WI38 (cell line): Measurements from ENCODE around the gene LRTM1.

Experiments
- H3K4me3 ChIP-seq: 2 replicates; pipeline ENCODE4 v1.5.1; 2011; ENCODE audit warnings: low read depth, mild to moderate bottlenecking, control low read depth, low read length
- TF ChIP-seq, protein P1 (sequence below): IDR thresholded peaks from 2 replicates; pipeline ENCODE4 v1.5.1; 2012; ENCODE audit warnings: low read depth, mild to moderate bottlenecking, control low read depth, low read length

LRTM1 gene

DNA sequence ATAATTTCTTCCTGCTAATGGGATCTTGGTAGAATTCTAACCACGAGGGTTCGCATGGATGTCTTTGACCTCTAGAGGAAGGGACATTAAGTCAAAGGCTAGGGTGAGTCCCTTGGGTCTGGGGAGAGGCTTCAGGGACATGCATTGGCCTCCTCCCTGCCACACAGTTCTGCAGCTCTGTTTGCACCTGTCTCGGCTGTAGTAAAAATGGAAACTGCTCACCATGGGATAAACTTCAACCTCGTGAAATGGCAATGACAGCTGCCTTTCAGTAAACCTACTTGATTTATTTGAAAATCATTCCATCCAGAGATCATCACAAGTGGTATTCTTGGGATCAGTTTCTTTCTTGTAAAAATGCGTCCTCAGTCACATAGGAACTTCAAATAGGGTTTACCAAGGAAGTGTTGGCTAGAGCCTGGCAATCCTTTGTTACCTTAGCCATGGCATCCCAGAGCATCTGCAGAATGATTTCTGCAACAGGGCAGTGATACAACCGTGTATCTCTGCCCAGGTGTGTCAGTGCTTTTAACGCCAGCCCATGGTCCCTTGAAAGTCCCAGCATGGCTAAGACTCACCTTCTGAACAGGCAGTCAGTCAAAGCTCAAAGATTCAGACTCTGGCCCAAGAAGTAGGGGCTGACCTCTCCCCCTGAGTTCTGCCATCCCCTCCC lies 14.0 kb upstream of the LRTM1 start:
- H3K4me3 ChIP-seq = no peak overlapping the region
- TF ChIP-seq, protein P1, sequence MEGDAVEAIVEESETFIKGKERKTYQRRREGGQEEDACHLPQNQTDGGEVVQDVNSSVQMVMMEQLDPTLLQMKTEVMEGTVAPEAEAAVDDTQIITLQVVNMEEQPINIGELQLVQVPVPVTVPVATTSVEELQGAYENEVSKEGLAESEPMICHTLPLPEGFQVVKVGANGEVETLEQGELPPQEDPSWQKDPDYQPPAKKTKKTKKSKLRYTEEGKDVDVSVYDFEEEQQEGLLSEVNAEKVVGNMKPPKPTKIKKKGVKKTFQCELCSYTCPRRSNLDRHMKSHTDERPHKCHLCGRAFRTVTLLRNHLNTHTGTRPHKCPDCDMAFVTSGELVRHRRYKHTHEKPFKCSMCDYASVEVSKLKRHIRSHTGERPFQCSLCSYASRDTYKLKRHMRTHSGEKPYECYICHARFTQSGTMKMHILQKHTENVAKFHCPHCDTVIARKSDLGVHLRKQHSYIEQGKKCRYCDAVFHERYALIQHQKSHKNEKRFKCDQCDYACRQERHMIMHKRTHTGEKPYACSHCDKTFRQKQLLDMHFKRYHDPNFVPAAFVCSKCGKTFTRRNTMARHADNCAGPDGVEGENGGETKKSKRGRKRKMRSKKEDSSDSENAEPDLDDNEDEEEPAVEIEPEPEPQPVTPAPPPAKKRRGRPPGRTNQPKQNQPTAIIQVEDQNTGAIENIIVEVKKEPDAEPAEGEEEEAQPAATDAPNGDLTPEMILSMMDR = no peak

DNA sequence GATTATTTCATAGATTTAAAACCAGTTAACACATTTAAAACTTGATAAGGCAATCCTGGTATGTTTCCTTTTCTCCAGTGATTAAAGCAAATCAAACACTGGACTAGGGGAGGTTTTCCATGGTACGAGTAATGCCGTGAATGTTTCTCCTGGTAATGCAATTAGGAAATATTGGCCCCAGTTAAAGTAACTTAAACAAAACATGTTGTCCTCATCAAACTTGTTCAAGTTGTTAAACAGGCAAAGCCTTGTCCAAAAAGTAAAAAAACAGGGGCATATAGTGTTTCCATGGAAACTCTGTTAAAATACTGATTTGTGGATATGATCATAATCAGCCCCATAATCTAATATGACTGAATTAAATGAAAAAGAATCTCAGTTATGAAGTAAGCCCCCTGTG lies 13.1 kb upstream of the LRTM1 start:
- no peak overlapping the region for H3K4me3 ChIP-seq
- TF ChIP-seq, protein P1 = no peak

DNA sequence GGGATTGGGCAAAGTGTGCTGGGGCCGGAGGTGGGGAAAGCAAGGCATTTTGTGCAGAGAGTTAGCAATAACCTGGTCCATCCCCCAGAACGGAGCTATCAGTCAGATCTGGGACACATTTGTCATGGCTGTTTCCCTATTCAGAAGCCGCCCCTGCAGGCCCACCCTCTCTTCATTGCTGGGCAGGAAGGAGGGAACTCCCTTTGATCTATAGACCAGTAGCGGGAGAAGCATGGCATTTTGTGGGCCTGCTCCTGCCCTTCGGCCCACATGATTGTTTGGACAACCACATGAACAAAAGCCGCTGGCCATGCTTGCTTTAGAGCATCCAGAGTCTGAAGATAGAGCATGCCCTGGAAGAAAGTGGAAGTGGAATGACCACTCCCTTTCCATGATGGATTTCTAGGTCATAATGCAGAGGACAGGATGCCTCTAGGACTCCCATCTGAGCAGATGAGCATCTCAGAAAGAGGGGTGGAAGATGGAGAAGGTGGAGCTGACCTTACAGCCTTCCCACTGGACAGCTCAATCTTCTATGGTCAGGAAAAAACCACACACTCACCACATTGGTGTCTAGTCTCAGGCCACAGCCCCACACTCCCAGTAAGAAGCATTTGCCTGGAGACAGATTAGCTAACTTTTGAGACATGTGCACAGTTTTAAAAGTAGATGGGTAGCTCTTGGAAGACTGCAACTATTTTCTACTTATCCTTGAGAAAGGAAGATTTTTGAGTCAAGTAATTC lies 11.9 kb upstream of the LRTM1 start:
- TF ChIP-seq, protein P1 = no peak
- H3K4me3 ChIP-seq = no peak overlapping the region

- TF ChIP-seq, protein P1 = no peak
- H3K4me3 ChIP-seq = no peak overlapping the region
Measured at GRCh38 chr3:54936561-54936960, 8.7 kb upstream of the LRTM1 start.

GRCh38 chr3:54935869-54936268 lies 8.0 kb upstream of the LRTM1 start:
- H3K4me3 ChIP-seq = no peak overlapping the region

DNA sequence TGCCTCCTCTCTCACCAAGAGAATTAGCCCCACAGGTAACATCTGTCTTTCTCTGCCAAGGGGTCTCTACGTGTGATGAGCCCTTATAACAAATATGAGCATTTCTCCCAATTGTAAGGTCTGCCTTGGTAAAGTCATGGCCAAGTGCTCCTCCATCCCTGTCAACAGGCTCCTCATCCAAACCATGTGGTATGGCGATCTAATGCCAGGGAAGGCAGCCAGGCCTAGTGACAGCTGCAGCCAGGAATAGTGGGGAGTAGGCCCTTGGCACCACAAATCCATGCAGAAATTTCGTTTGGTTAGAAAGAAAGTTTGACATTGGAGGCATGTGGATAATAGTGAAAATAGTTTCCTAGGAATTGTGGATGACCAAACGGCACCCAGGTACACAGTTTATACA lies 4.7 kb upstream of the LRTM1 start:
- H3K4me3 ChIP-seq = no peak overlapping the region
- TF ChIP-seq, protein P1 = no peak

More at GRCh38 chr3:54935869-54936268, 8.0 kb upstream of the LRTM1 start:
- TF ChIP-seq, protein P1 = no peak

DNA sequence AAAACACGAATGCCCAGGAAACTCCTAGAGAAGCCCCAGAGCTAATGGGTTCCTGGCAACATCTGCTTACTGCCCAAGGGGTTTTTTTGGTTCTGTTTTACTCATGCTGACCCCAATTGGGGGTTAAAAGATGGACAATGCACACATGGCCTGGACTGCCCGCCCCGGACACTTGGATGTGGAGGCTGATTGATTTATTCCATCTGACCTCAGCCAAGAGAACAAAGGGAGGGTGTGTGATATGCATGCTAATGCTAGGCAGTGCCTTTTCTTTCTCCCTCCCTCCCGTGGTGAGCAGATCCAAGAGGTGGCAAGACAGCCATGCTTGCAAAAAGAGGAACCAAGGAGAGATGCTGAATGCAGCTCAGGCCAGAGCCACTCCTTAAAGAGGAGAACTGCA lies 3.3 kb upstream of the LRTM1 start:
- no peak overlapping the region for H3K4me3 ChIP-seq
- TF ChIP-seq, protein P1 = no peak
